GM12801 (cell line): ENCODE results near the gene KAZALD1.

Source experiments
- CTCF ChIP-seq: IDR thresholded peaks from one replicate; pipeline ENCODE4 v1.5.1; 2011; ENCODE audit warnings: control low read depth; ENCODE audit not compliant: insufficient read length; ENCODE audit errors: extremely low read depth

Gene KAZALD1

DNA sequence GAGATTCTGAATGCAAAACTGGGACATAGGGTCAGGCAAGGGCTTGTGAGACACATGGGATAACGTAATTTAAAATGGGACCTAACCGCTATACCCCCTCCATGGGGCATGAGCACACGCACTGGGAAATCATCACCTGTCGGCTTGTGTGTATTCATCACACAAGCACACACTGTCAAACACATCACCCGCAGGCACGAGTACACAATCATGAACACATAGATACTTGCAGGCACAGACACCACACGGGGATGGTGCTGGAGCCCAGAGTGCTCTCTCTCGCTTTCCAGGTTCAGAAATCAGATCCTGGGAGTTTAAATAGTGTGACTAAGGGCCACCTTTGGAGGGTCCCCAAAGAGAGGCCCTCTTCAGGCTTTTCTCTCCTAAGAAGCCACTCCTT lies 49.8 kb downstream of the KAZALD1 start:
- no peak for TF ChIP-seq CTCF

- TF ChIP-seq CTCF: no peak
These were observed 51.2 kb downstream of the KAZALD1 start for GRCh38 chr10:101112799-101113594.

DNA sequence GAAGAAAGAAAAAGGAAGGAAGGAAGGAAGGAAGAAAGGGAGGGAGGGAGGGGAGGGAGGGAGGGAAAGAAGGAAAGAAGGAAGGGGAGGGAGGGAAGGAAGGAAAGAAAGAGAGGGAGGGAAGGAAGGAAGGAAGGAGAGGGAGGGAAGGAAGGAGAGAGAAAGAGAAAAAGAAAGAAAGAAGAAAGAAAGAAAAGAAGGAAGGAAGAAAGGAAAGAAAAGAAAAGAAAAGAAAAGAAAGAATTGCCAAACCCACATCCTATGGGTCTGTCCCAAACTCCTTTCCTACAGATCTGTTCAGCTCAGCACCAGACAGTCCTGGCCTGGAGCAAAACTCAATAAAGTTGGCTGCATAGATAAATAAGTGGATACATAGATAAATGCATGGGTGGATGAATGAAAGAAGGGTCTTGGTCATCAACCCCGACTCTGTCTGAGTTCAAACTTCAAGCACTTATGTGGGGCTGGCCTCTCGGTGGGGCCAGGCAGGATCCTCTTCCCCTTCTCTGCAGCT lies 52.2 kb downstream of the KAZALD1 start:
- no peak for TF ChIP-seq CTCF

GRCh38 chr10:101114646-101115045 lies 52.9 kb downstream of the KAZALD1 start:
- TF ChIP-seq CTCF: no peak
